Measurements from ENCODE around the gene LTF.

- TF ChIP-seq CTCF (conservative IDR thresholded peaks at IDR 0.05; ENCODE audit: low read depth in 2 of 2) (no peak), REST (IDR thresholded peaks at IDR 0.05; ENCODE audit: unreplicated experiment) (no peak), POLR2AphosphoS5 (IDR thresholded peaks at IDR 0.05; ENCODE audit: low read depth) (no peak), ZNF114 (CRISPR knock-in tag; IDR thresholded peaks at IDR 0.05) (no peak), EZH2 (IDR thresholded peaks at IDR 0.05; ENCODE audit: low read depth, unreplicated experiment) (no peak), JUNB (IDR thresholded peaks at IDR 0.05; ENCODE audit: unreplicated experiment) (no peak)
Observed at GRCh38 chr3:46492890-46493547, 28.3 kb upstream of the LTF start.
